ENCODE measurements around the gene SPEN. TPM values are rescaled to one million over a fixed set of nuclear protein-coding genes. Genes with fewer than 3 reads are reported as not detected.
A peak's percentile ranks its signal among the peaks of the same experiment; 100 is the strongest.

The SPEN gene
- total RNA-seq, 1 experiment from 2014 or later = 44.2 TPM

- Mint-ChIP-seq H3K4me1 (ENCODE audit: insufficient read depth, unreplicated experiment) (peaks cover 5% of the 10 kb centered on the region), H3K4me3 (ENCODE audit: unreplicated experiment) (no peak overlapping the region), H3K9me3 (ENCODE audit: unreplicated experiment) (no peaks in the 10 kb centered on the region), H3K36me3 (ENCODE audit: insufficient read depth, unreplicated experiment) (peaks cover 98% of the 10 kb centered on the region), H3K27ac (ENCODE audit: low read depth, unreplicated experiment) (no peak overlapping the region), H3K27me3 (ENCODE audit: insufficient read depth, unreplicated experiment) (no peaks in the 10 kb centered on the region)
- intact Hi-C loops (cut with micrococcal nuclease) = no loop called here
- POLR2A ChIA-PET = interaction anchor here (0.9 kb wide), 1 partner anchor 12 kb away, joined by 4 read pairs; no protein-coding TSS in a partner anchor
- CTCF ChIA-PET = interaction anchor here (0.5 kb wide), 1 partner anchor 98 kb away, joined by 4 read pairs; no protein-coding TSS in a partner anchor
- no TSS peak for BruUV-seq (replicated peaks)
- DNase-seq (ENCODE audit: unreplicated experiment) = no peak
- TF ChIP-seq, protein P1, sequence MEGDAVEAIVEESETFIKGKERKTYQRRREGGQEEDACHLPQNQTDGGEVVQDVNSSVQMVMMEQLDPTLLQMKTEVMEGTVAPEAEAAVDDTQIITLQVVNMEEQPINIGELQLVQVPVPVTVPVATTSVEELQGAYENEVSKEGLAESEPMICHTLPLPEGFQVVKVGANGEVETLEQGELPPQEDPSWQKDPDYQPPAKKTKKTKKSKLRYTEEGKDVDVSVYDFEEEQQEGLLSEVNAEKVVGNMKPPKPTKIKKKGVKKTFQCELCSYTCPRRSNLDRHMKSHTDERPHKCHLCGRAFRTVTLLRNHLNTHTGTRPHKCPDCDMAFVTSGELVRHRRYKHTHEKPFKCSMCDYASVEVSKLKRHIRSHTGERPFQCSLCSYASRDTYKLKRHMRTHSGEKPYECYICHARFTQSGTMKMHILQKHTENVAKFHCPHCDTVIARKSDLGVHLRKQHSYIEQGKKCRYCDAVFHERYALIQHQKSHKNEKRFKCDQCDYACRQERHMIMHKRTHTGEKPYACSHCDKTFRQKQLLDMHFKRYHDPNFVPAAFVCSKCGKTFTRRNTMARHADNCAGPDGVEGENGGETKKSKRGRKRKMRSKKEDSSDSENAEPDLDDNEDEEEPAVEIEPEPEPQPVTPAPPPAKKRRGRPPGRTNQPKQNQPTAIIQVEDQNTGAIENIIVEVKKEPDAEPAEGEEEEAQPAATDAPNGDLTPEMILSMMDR (IDR thresholded peaks at IDR 0.05; ENCODE audit: unreplicated experiment) = no peak
Observed at GRCh38 chr1:15935056-15935950, 87.8 kb downstream of the SPEN start.

GRCh38 chr1:15936025-15936424, 88.5 kb downstream of the SPEN start:
- H3K9me3 Mint-ChIP-seq (ENCODE audit: unreplicated experiment) = no peaks in the 10 kb centered on the region
- POLR2A ChIA-PET = interaction anchor here (1.1 kb wide), 1 partner anchor 49 kb away, joined by 4 read pairs; no protein-coding TSS in a partner anchor
- no peak overlapping the region for H3K4me3 Mint-ChIP-seq (ENCODE audit: unreplicated experiment)
- no peak for DNase-seq (ENCODE audit: unreplicated experiment)
- no peaks in the 10 kb centered on the region for H3K27me3 Mint-ChIP-seq (ENCODE audit: insufficient read depth, unreplicated experiment)
- no peak overlapping the region for H3K27ac Mint-ChIP-seq (ENCODE audit: low read depth, unreplicated experiment)
- H3K4me1 Mint-ChIP-seq (ENCODE audit: insufficient read depth, unreplicated experiment) = peaks cover 5% of the 10 kb centered on the region
- TF ChIP-seq, protein P1 (IDR thresholded peaks at IDR 0.05; ENCODE audit: unreplicated experiment) = no peak
- CTCF ChIA-PET = interaction anchor here (0.5 to 1.4 kb wide), 2 partner anchors 11 to 98 kb away, joined by 4 to 5 read pairs; no protein-coding TSS in a partner anchor
- intact Hi-C loops (cut with micrococcal nuclease) = no loop called here
- BruUV-seq (replicated peaks) = no TSS peak
- peaks cover 98% of the 10 kb centered on the region for H3K36me3 Mint-ChIP-seq (ENCODE audit: insufficient read depth, unreplicated experiment)

DNA sequence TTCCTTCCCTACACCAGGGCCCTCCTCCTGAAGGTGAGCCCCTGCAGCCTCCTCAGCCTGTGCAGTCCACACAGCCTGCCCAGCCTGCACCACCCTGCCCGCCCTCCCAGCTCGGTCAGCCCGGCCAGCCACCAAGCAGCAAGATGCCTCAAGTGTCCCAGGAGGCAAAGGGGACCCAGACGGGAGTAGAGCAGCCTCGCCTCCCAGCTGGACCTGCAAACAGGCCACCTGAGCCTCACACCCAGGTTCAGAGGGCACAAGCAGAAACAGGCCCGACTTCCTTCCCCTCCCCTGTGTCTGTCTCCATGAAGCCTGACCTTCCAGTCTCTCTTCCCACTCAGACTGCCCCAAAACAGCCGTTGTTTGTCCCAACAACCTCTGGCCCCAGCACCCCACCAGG, 89.6 kb downstream of the SPEN start:
- Mint-ChIP-seq H3K27ac (ENCODE audit: low read depth, unreplicated experiment) (no peak overlapping the region), H3K27me3 (ENCODE audit: insufficient read depth, unreplicated experiment) (no peaks in the 10 kb centered on the region), H3K4me1 (ENCODE audit: insufficient read depth, unreplicated experiment) (peaks cover 5% of the 10 kb centered on the region), H3K4me3 (ENCODE audit: unreplicated experiment) (no peak overlapping the region), H3K36me3 (ENCODE audit: insufficient read depth, unreplicated experiment) (peaks cover 98% of the 10 kb centered on the region), H3K9me3 (ENCODE audit: unreplicated experiment) (no peaks in the 10 kb centered on the region)
- intact Hi-C loops (cut with micrococcal nuclease) = no loop called here
- no peak for DNase-seq (ENCODE audit: unreplicated experiment)
- TF ChIP-seq, protein P1 (IDR thresholded peaks at IDR 0.05; ENCODE audit: unreplicated experiment) = no peak
- no TSS peak for BruUV-seq (replicated peaks)
- CTCF ChIA-PET = interaction anchor here (0.7 to 1.4 kb wide), 3 partner anchors 12 to 143 kb away, joined by 4 to 7 read pairs (median 5); no protein-coding TSS in a partner anchor
- POLR2A ChIA-PET = interaction anchor here (0.8 to 1.7 kb wide), 5 partner anchors 12 to 140 kb away, joined by 3 to 7 read pairs (median 4); partner anchors contain the start of gene ZBTB17

DNA sequence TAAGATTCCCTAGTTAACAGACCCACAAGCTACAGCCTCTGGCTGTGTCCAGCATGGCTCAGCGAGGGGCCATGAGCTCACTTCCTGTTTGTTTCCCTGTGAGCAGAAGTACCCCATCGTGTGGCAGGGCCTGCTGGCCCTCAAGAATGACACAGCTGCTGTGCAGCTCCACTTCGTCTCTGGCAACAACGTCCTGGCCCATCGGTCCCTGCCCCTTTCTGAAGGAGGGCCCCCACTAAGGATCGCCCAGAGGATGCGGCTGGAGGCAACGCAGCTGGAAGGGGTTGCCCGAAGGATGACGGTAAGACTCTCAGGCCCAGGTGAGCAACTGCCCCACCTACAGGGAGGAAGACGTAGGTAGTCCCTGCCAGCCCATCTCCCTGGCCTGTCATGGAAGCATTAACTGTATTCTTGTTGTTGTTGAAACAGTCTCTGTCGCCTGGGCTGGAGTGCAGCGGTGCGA, 90.2 kb downstream of the SPEN start:
- Mint-ChIP-seq H3K36me3 (ENCODE audit: insufficient read depth, unreplicated experiment) (peaks cover 94% of the 10 kb centered on the region), H3K4me1 (ENCODE audit: insufficient read depth, unreplicated experiment) (peaks cover 5% of the 10 kb centered on the region), H3K27me3 (ENCODE audit: insufficient read depth, unreplicated experiment) (no peaks in the 10 kb centered on the region), H3K27ac (ENCODE audit: low read depth, unreplicated experiment) (no peak overlapping the region), H3K4me3 (ENCODE audit: unreplicated experiment) (no peak overlapping the region), H3K9me3 (ENCODE audit: unreplicated experiment) (no peaks in the 10 kb centered on the region)
- BruUV-seq (replicated peaks) = no TSS peak
- TF ChIP-seq, protein P1 (IDR thresholded peaks at IDR 0.05; ENCODE audit: unreplicated experiment) = no peak
- DNase-seq (ENCODE audit: unreplicated experiment) = peak; percentile 26
- intact Hi-C loops (cut with micrococcal nuclease) = no loop called here
- CTCF ChIA-PET = interaction anchor here (0.6 to 1.1 kb wide), 3 partner anchors 119 to 143 kb away, joined by 4 to 7 read pairs (median 5); no protein-coding TSS in a partner anchor
- POLR2A ChIA-PET = interaction anchor here (0.8 to 1.7 kb wide), 3 partner anchors 11 to 38 kb away, joined by 3 to 7 read pairs (median 6); partner anchors contain the start of gene ZBTB17

Measured in MCF 10A (cell line).